Measurements from ENCODE around the gene YES1. TPM values are rescaled to one million over a fixed set of nuclear protein-coding genes. Genes with fewer than 3 reads are reported as not detected.

YES1 gene
- total and polyA plus RNA-seq, 2 of the 13 experiments (the other 11 are each of a cell fraction or from before 2014, with no cell fraction given): 17.2 to 70.8 TPM

DNA sequence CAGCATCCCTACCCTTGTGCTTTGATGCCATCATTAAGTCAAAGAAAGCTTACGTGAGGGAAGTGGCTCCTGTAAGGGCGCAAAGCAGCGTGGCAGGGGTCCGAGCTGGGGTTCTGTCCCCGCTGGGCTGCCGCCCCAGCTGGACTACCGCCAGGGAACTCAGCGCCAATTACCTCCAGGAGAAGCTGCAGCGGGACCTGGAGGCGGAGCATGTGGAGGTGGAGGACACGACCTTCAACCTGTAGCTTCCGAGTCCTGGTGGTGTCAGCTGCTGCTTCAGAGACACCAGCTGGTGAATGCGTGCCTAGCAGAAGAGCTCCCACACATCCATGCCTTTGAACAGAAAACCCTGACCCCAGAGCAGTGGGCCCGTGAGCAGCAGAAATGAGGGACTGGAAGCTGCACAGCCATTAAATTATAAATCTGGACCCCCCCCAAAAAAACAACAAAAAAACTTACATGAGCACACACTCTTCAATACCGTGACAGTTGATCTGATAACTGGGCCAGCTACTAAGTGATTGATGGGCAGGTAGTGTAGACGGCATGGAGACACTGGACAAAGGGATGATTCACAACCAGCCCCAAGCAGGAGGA is 20.1 kb upstream of the YES1 start (continued):
- no peak for TF ChIP-seq LCORL (IDR thresholded peaks at IDR 0.05)
- TF ChIP-seq LCORL (CRISPR knock-in tag; IDR thresholded peaks at IDR 0.05): peak; percentile 64; the same call in 1 of the 2 replicates
- 0 out of 2 replicates have a peak, but pooled peaks have one; percentile 22 for TF ChIP-seq POLR2AphosphoS5 (IDR thresholded peaks at IDR 0.05; ENCODE audit: low read depth, low read length)
- no peak for TF ChIP-seq ZNF775 (CRISPR knock-in tag; IDR thresholded peaks at IDR 0.05; ENCODE audit: borderline replicate concordance)
- TF ChIP-seq, protein P1, sequence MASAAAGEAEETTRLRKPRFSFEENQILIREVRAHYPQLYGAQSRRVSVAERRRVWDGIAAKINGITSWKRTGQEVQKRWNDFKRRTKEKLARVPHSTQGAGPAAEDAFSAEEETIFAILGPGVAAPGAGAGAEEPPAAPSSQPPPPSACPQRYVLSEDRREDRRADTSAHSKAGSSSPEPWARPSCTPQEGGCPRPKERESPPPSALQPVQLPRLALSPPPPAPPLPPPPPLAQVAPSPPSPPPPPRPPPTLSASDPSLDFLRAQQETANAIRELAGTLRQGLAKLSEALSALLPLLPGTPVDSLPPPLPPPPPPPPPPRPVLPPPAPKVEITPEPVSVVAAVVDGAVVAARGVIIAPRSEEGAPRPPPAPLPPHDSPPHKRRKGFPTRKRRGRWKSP (CRISPR knock-in tag; IDR thresholded peaks at IDR 0.05): 0 out of 2 replicates have a peak, but pooled peaks have one; percentile 48
- TF ChIP-seq, protein P2, sequence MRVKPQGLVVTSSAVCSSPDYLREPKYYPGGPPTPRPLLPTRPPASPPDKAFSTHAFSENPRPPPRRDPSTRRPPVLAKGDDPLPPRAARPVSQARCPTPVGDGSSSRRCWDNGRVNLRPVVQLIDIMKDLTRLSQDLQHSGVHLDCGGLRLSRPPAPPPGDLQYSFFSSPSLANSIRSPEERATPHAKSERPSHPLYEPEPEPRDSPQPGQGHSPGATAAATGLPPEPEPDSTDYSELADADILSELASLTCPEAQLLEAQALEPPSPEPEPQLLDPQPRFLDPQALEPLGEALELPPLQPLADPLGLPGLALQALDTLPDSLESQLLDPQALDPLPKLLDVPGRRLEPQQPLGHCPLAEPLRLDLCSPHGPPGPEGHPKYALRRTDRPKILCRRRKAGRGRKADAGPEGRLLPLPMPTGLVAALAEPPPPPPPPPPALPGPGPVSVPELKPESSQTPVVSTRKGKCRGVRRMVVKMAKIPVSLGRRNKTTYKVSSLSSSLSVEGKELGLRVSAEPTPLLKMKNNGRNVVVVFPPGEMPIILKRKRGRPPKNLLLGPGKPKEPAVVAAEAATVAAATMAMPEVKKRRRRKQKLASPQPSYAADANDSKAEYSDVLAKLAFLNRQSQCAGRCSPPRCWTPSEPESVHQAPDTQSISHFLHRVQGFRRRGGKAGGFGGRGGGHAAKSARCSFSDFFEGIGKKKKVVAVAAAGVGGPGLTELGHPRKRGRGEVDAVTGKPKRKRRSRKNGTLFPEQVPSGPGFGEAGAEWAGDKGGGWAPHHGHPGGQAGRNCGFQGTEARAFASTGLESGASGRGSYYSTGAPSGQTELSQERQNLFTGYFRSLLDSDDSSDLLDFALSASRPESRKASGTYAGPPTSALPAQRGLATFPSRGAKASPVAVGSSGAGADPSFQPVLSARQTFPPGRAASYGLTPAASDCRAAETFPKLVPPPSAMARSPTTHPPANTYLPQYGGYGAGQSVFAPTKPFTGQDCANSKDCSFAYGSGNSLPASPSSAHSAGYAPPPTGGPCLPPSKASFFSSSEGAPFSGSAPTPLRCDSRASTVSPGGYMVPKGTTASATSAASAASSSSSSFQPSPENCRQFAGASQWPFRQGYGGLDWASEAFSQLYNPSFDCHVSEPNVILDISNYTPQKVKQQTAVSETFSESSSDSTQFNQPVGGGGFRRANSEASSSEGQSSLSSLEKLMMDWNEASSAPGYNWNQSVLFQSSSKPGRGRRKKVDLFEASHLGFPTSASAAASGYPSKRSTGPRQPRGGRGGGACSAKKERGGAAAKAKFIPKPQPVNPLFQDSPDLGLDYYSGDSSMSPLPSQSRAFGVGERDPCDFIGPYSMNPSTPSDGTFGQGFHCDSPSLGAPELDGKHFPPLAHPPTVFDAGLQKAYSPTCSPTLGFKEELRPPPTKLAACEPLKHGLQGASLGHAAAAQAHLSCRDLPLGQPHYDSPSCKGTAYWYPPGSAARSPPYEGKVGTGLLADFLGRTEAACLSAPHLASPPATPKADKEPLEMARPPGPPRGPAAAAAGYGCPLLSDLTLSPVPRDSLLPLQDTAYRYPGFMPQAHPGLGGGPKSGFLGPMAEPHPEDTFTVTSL (CRISPR knock-in tag; IDR thresholded peaks at IDR 0.05; ENCODE audit: borderline replicate concordance): no peak
- TF ChIP-seq GATA4 (IDR thresholded peaks at IDR 0.05; ENCODE audit: borderline replicate concordance, low read depth): no peak
- TF ChIP-seq ZNF136 (CRISPR knock-in tag; IDR thresholded peaks at IDR 0.05; ENCODE audit: low read depth): no peak
- TF ChIP-seq ZNF333 (CRISPR knock-in tag; IDR thresholded peaks at IDR 0.05; ENCODE audit: borderline replicate concordance): no peak
- TF ChIP-seq MYC (CRISPR knock-in tag; IDR thresholded peaks at IDR 0.05; ENCODE audit: borderline replicate concordance): peak; percentile 86
- no peak for TF ChIP-seq POLR2G (IDR thresholded peaks at IDR 0.05; ENCODE audit: low read depth, low read length)
- TF ChIP-seq, protein P3, sequence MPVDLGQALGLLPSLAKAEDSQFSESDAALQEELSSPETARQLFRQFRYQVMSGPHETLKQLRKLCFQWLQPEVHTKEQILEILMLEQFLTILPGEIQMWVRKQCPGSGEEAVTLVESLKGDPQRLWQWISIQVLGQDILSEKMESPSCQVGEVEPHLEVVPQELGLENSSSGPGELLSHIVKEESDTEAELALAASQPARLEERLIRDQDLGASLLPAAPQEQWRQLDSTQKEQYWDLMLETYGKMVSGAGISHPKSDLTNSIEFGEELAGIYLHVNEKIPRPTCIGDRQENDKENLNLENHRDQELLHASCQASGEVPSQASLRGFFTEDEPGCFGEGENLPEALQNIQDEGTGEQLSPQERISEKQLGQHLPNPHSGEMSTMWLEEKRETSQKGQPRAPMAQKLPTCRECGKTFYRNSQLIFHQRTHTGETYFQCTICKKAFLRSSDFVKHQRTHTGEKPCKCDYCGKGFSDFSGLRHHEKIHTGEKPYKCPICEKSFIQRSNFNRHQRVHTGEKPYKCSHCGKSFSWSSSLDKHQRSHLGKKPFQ (CRISPR knock-in tag; IDR thresholded peaks at IDR 0.05; ENCODE audit: insufficient replicate concordance): peak; percentile 65
- TF ChIP-seq, protein P4, sequence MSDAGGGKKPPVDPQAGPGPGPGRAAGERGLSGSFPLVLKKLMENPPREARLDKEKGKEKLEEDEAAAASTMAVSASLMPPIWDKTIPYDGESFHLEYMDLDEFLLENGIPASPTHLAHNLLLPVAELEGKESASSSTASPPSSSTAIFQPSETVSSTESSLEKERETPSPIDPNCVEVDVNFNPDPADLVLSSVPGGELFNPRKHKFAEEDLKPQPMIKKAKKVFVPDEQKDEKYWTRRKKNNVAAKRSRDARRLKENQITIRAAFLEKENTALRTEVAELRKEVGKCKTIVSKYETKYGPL (CRISPR knock-in tag; IDR thresholded peaks at IDR 0.05): no peak
- TF ChIP-seq, protein P5, sequence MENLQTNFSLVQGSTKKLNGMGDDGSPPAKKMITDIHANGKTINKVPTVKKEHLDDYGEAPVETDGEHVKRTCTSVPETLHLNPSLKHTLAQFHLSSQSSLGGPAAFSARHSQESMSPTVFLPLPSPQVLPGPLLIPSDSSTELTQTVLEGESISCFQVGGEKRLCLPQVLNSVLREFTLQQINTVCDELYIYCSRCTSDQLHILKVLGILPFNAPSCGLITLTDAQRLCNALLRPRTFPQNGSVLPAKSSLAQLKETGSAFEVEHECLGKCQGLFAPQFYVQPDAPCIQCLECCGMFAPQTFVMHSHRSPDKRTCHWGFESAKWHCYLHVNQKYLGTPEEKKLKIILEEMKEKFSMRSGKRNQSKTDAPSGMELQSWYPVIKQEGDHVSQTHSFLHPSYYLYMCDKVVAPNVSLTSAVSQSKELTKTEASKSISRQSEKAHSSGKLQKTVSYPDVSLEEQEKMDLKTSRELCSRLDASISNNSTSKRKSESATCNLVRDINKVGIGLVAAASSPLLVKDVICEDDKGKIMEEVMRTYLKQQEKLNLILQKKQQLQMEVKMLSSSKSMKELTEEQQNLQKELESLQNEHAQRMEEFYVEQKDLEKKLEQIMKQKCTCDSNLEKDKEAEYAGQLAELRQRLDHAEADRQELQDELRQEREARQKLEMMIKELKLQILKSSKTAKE (CRISPR knock-in tag; IDR thresholded peaks at IDR 0.05; ENCODE audit: borderline replicate concordance): 0 out of 2 replicates have a peak, but pooled peaks have one; percentile 29
- no peak for TF ChIP-seq U2AF2 (IDR thresholded peaks at IDR 0.05; ENCODE audit: low read depth, low read length)
- TF ChIP-seq ZNF431 (CRISPR knock-in tag; IDR thresholded peaks at IDR 0.05; ENCODE audit: borderline replicate concordance, low read depth): no peak
- peak; percentile 57; the same call in 1 of the 2 replicates for TF ChIP-seq ZNF772 (CRISPR knock-in tag; IDR thresholded peaks at IDR 0.05)
- TF ChIP-seq KDM2A (CRISPR knock-in tag; IDR thresholded peaks at IDR 0.05; ENCODE audit: borderline replicate concordance, low read depth): no peak; the same call in 1 of the 2 replicates

Data from HepG2 (cell line).